ENCODE measurements around the gene ANO9.

Gene ANO9

DNA sequence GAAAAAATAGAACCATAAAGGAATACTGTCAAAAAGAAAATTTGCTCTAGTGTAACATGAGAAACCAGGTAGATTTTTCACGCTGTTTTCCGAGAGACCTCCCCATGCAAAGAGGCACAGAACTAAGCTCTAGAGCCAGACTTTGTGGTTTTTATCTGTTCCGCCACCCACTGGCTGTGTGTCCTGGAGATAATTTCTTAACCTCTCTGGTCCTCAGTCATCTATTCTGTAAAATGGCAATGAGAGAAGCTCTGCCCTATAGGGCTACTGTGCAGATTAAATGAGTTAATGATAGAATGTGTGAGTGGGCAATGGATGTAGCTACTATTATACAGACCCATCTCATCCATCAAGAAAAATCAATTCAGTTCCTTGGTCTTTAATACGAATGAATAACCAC is 17.6 kb downstream of the ANO9 start:
- Histone ChIP-seq H3K4me2 (ENCODE audit: low read length) (no peak overlapping the region), H3K79me2 (ENCODE audit: low read length) (no peaks in the 10 kb centered on the region), H2AFZ (ENCODE audit: low read depth, low read length) (no peak overlapping the region), H4K20me1 (ENCODE audit: insufficient read depth, low read length) (no peaks in the 10 kb centered on the region), H3K27ac (ENCODE audit: low read length) (no peak overlapping the region), H3K27me3 (ENCODE audit: low read depth, low read length) (no peaks in the 10 kb centered on the region), H3K4me3 (ENCODE audit: low read length) (no peak overlapping the region), H3K4me1 (ENCODE audit: low read length) (no peaks in the 10 kb centered on the region), H3K9ac (ENCODE audit: low read length) (no peak overlapping the region), H3K36me3 (replicated peaks; ENCODE audit: low read depth, low read length) (peaks cover 2% of the 10 kb centered on the region), H3K9me3 (ENCODE audit: insufficient read depth, low read length) (no peaks in the 10 kb centered on the region)
- TF ChIP-seq EZH2phosphoT487 (IDR thresholded peaks at IDR 0.05; ENCODE audit: low read depth) = no peak
- TF ChIP-seq, protein P1, sequence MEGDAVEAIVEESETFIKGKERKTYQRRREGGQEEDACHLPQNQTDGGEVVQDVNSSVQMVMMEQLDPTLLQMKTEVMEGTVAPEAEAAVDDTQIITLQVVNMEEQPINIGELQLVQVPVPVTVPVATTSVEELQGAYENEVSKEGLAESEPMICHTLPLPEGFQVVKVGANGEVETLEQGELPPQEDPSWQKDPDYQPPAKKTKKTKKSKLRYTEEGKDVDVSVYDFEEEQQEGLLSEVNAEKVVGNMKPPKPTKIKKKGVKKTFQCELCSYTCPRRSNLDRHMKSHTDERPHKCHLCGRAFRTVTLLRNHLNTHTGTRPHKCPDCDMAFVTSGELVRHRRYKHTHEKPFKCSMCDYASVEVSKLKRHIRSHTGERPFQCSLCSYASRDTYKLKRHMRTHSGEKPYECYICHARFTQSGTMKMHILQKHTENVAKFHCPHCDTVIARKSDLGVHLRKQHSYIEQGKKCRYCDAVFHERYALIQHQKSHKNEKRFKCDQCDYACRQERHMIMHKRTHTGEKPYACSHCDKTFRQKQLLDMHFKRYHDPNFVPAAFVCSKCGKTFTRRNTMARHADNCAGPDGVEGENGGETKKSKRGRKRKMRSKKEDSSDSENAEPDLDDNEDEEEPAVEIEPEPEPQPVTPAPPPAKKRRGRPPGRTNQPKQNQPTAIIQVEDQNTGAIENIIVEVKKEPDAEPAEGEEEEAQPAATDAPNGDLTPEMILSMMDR (IDR thresholded peaks at IDR 0.05; ENCODE audit: low read depth, low read length) = no peak

DNA sequence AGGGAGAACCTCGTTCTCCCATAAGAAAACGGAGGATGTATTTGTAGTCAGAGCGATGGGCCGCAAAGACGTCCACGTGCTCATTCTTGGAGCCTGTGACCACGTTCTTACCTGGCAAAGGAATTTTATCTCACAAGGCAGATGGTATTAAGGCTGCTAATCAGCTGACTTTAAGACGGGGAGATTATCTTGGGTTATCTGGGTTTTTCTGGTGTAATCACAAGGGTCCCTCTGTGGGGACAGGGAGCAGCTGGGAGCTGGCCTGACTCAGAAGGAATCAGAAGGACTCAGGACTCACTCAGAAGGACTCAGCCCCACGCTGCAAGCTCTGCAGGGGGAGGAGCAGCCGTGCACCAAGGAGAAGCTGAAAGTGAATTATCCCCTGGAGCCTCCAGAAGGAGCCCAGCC is 19.6 kb downstream of the ANO9 start:
- no peaks in the 10 kb centered on the region for H3K27me3 ChIP-seq (ENCODE audit: low read depth, low read length)

GRCh38 chr11:420911-421321 is 20.9 kb downstream of the ANO9 start:
- Histone ChIP-seq H3K27me3 (ENCODE audit: low read depth, low read length) (no peaks in the 10 kb centered on the region), H2AFZ (ENCODE audit: low read depth, low read length) (no peak overlapping the region), H3K9ac (ENCODE audit: low read length) (no peak overlapping the region), H3K9me3 (ENCODE audit: insufficient read depth, low read length) (no peaks in the 10 kb centered on the region), H3K4me1 (ENCODE audit: low read length) (no peaks in the 10 kb centered on the region), H4K20me1 (ENCODE audit: insufficient read depth, low read length) (no peaks in the 10 kb centered on the region), H3K4me2 (ENCODE audit: low read length) (no peak overlapping the region), H3K79me2 (ENCODE audit: low read length) (no peaks in the 10 kb centered on the region), H3K27ac (ENCODE audit: low read length) (no peak overlapping the region), H3K4me3 (ENCODE audit: low read length) (no peak overlapping the region), H3K36me3 (replicated peaks; ENCODE audit: low read depth, low read length) (peaks cover 2% of the 10 kb centered on the region)
- TF ChIP-seq EZH2phosphoT487 (IDR thresholded peaks at IDR 0.05; ENCODE audit: low read depth) = no peak
- TF ChIP-seq, protein P1 (IDR thresholded peaks at IDR 0.05; ENCODE audit: low read depth, low read length) = no peak

More for the DNA sequence above, 19.6 kb downstream of the ANO9 start:
- no peaks in the 10 kb centered on the region for H4K20me1 ChIP-seq (ENCODE audit: insufficient read depth, low read length)
- H3K27ac ChIP-seq (ENCODE audit: low read length) = no peak overlapping the region
- H3K9ac ChIP-seq (ENCODE audit: low read length) = no peak overlapping the region
- no peaks in the 10 kb centered on the region for H3K79me2 ChIP-seq (ENCODE audit: low read length)
- H3K4me1 ChIP-seq (ENCODE audit: low read length) = no peaks in the 10 kb centered on the region
- H3K4me2 ChIP-seq (ENCODE audit: low read length) = no peak overlapping the region
- TF ChIP-seq EZH2phosphoT487 (IDR thresholded peaks at IDR 0.05; ENCODE audit: low read depth) = no peak
- TF ChIP-seq, protein P1 (IDR thresholded peaks at IDR 0.05; ENCODE audit: low read depth, low read length) = no peak
- peaks cover 2% of the 10 kb centered on the region for H3K36me3 ChIP-seq (replicated peaks; ENCODE audit: low read depth, low read length)
- no peak overlapping the region for H2AFZ ChIP-seq (ENCODE audit: low read depth, low read length)
- H3K9me3 ChIP-seq (ENCODE audit: insufficient read depth, low read length) = no peaks in the 10 kb centered on the region
- no peak overlapping the region for H3K4me3 ChIP-seq (ENCODE audit: low read length)

GRCh38 chr11:420054-420910 is 21.5 kb downstream of the ANO9 start:
- Histone ChIP-seq H3K9ac (ENCODE audit: low read length) (no peak overlapping the region), H3K4me1 (ENCODE audit: low read length) (no peaks in the 10 kb centered on the region), H3K4me2 (ENCODE audit: low read length) (no peak overlapping the region), H3K27ac (ENCODE audit: low read length) (no peak overlapping the region), H3K27me3 (ENCODE audit: low read depth, low read length) (no peaks in the 10 kb centered on the region), H3K36me3 (replicated peaks; ENCODE audit: low read depth, low read length) (peaks cover 2% of the 10 kb centered on the region), H3K79me2 (ENCODE audit: low read length) (no peaks in the 10 kb centered on the region), H3K4me3 (ENCODE audit: low read length) (no peak overlapping the region), H2AFZ (ENCODE audit: low read depth, low read length) (no peak overlapping the region), H4K20me1 (ENCODE audit: insufficient read depth, low read length) (no peaks in the 10 kb centered on the region), H3K9me3 (ENCODE audit: insufficient read depth, low read length) (no peaks in the 10 kb centered on the region)
- no peak for TF ChIP-seq EZH2phosphoT487 (IDR thresholded peaks at IDR 0.05; ENCODE audit: low read depth)
- TF ChIP-seq, protein P1 (IDR thresholded peaks at IDR 0.05; ENCODE audit: low read depth, low read length) = no peak
